Stimulated activated CD4-positive, alpha-beta T cell treated with anti-CD3 and anti-CD28 coated beads, Interleukin-12 subunit alpha, Interleukin-12 subunit beta, amount 100 ng/mL, for 48 hours (primary cell): ENCODE results near the gene PCED1B.
"Not testable (repeated sequence)": the region's sequence is repeated elsewhere in the genome, so short reads cannot be mapped to it uniquely, and the experiment has no call there.

Source experiments
- DNase-seq, 3 donors: peaks; one replicate each; pipeline ENCODE4 v3.0.0-alpha.2; 2020; ENCODE audit warnings: low read depth in 2 of 3, low spot score in 1 of 3

PCED1B gene

DNA sequence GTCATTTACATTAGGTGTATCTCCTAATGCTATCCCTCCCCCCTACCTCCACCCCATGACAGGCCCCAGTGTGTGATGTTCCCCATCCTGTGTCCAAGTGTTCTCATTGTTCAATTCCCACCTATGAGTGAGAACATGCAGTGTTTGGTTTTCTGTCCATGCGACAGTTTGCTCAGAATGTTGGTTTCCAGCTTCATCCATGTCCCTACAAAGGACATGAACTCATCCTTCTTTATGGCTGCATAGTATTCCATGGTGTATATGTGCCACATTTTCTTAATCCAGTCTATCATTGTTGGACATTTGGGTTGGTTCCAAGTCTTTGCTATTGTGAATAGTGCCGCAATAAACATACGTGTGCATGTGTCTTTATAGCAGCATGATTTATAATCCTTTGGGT lies 37.9 kb downstream of the PCED1B start:
- DNase-seq, result not testable (repeated sequence)

GRCh38 chr12:47120736-47121135 lies 41.3 kb downstream of the PCED1B start:
- DNase-seq, result peak in 1 of 3 donors; percentile 22

DNA sequence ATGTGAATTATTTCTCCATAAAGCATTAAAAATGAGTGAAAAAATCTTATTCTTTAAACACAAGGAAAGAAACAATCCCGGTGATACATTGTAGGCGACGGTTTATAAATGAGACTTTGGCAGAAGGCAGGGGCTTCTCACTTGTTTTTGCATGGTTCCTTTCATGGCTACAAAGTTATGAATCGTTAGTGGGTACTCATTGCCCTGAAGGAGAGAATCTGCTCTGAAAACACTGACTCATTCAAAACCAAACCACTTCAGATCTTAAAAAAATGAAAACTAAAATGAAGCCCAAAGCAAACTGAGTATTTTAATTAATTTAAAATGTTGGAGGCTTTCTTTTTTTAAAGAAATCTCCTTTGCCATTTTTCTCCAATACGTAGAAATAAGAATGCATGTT lies 41.7 kb downstream of the PCED1B start:
- no peak for DNase-seq

GRCh38 chr12:47122602-47123001 lies 43.2 kb downstream of the PCED1B start:
- DNase-seq, result no peak

GRCh38 chr12:47123730-47124129 lies 44.3 kb downstream of the PCED1B start:
- DNase-seq, result no peak

DNA sequence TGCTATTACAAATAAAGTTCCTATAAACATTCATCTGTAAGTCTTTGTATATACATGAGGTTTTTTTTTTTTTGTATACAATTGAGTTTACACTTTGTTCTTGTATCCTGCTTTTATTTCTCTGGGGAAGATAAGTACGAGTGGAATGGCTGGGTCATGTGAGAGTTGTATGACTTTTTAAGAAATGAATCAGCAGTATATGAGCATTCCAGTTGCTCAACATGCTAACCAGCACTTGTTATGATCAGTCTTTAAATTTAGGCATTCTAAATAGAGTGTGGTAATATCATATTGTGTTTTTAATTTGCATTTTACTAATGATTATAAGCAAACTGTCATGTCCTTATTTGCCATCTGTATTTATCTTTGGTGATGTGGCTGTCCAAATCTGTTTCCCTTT lies 45.0 kb downstream of the PCED1B start:
- DNase-seq, result no peak

DNA sequence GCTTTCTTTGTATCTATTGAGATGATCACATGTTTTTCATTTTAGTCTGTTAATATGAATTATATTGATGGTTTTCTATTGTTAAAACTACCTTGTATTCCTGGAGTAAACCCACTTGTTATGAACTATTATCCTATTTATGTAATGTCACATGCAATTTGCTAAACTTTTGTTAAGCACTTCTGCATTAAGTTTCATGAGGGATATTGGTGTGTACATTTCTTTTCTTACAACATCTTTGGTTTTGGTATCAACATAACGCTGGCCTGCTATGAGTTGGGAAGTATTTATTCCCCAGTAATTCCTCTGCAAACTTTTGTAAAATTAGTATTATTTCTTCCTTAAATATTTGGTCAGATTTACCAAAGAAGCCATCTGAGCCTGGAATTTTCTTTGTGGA lies 46.8 kb downstream of the PCED1B start:
- DNase-seq, result no peak

- DNase-seq, result no peak
Measured at GRCh38 chr12:47131011-47131410, 51.6 kb downstream of the PCED1B start.

- no peak for DNase-seq
Measured at GRCh38 chr12:47134005-47134404, 54.6 kb downstream of the PCED1B start.

DNA sequence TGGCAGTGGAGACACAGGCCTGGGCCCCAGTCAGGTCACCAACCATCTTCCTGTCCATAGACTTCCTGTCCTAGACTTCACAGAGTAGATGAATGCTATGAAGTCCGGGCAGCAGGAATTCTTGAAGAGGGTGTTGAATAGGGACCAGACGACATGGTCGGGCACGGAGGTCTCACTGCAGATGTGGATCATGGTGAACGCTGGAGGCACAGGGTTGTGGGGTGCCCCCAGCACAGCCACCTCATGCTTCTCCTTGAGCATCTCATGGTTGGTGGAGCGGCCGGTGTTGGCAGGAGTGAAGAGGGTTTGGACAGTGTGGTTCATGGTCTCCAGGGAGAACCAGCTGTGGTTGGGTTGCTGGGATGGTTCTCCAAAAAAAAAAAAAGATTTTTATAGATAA lies 56.2 kb downstream of the PCED1B start:
- DNase-seq, result no peak

DNA sequence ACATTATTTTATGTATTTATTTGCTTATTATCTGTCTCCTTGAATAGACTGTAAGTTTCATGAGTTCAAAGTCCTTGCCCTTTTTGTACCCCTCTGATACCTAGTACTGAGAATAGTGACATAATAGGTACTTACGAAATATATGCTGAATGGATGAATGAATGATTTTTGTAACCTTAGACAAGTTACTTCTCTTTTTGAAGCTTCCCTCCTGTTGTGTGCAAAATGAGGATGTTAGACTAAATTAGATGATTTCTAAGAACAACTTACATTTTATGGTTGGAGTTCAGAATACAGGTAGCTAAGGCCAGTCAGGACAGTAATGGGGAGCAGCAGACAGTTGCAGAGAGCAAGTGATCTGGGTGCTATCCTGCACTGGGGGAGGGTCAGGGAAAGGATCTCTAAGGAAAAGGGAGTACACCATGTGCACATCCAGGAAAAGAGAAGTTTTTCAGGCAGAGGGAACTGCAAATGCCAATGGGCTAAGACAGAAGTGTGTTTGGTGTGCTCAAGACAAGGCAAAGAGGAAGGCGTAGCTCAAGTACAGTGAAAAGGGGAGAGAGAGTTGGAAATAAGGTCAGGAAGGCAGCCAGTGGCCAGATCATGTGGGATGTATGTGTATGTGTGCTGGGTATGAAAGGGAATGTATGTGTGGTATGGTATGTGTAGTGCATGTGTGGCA lies 59.7 kb downstream of the PCED1B start:
- DNase-seq, result no peak

- DNase-seq, result no peak
Measured at GRCh38 chr12:47141459-47141858, 62.0 kb downstream of the PCED1B start.

- DNase-seq, result no peak
Measured at GRCh38 chr12:47144769-47145168, 65.3 kb downstream of the PCED1B start.

DNA sequence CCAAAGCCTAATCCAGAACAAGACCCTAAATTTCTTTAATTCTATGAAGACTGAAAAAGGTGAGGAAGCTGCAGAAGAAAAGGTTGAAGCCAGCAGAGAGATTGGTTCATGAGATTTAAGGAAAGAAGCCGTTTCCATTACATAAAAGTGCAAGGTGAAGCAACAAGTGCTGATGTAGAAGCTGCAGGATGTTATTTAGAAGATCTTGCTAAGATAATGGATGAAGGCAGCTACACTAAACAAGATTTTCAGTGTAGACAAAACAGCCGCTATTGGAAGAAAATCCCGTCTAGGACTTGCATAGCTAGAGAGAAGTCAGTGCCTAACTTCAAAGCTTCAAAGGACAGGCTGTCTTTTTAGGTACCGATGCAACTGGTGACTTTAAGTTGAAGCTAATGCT lies 65.8 kb downstream of the PCED1B start:
- no peak for DNase-seq

GRCh38 chr12:47147739-47148138 lies 68.3 kb downstream of the PCED1B start:
- no peak for DNase-seq

GRCh38 chr12:47149146-47149545 lies 69.7 kb downstream of the PCED1B start:
- DNase-seq, result no peak

DNA sequence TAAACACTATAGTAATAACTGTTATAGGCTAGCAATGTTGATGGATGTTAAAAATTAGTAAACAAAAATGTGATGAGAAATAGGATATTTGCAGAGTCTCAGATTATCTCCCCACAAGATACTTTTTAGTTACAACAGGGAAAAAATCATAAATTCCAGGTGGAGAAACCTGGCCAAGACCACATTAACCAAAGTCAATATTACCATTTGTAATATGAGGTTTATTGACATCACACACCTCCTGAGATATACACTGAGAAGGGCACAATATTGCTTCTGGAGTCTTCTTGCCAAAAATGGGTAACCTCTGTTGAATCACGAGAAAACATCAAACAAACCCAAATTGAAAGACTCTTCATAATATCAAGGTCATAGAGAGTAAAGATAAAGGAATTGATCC lies 72.7 kb downstream of the PCED1B start:
- no peak for DNase-seq

GRCh38 chr12:47155457-47156166 lies 76.2 kb downstream of the PCED1B start:
- no peak for DNase-seq

DNA sequence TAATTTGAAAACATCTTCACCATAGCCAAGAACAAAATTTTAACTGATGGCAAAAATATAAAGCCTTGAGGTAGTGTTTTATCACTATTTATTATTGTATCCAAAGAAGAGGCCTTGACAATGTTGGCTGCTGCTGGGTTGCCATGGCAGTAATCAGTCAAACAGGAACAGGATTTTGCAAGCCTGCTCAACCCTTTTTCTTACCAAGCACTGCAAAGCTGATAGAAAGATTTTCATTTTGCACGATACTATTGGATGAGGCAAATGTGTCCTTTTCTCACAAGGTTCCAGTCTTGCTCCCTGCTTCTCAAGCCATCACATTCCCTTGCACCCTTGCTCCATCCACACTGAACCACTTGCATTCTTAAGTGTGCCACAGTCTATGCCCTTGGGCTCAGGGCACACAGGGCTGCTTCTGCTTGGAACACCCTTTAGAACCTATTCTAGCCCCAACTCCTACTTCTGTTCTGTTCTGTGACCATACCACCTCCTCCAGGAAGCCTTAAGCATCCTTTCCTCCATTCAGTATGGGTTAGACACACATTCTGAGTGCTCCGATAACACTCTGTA lies 76.8 kb downstream of the PCED1B start:
- DNase-seq, result no peak

GRCh38 chr12:47158792-47159191 lies 79.4 kb downstream of the PCED1B start:
- no peak for DNase-seq

DNA sequence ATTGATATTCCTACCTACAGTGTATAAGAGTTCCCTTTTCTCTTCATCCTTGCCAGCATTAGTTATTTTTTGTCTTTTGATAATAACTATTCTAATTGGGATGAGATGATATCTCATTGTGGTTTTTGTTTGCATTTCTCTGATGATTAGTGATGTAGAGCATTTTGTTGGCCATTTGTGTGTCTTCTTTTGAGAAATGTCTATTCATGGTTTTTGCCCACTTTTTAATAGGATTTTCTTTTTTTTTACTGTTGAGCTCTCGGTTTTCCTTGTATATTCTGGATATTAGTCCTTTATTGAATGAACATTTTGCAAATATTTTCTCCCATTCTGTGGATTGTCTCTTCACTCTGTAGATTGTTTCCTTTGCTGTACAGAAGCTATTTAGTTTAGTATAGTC lies 79.9 kb downstream of the PCED1B start:
- no peak for DNase-seq
